ENCODE results near the gene GTF2B. TPM values are rescaled to one million over a fixed set of nuclear protein-coding genes. Genes with fewer than 3 reads are reported as not detected.
"Not testable (repeated sequence)": the region's sequence is repeated elsewhere in the genome, so short reads cannot be mapped to it uniquely, and the experiment has no call there.

Gene GTF2B
- total RNA-seq, 1 donor from 2014 or later: 27.5 TPM

- Mint-ChIP-seq H3K27ac (peak overlapping the region; percentile 98), H3K9me3 (no peaks in the 10 kb centered on the region), H3K36me3 (no peaks in the 10 kb centered on the region), H3K27me3 (no peaks in the 10 kb centered on the region), H3K4me3 (peak overlapping the region; percentile 99), H3K4me1 (ENCODE audit: unreplicated experiment) (peaks cover 18% of the 10 kb centered on the region)
- TF ChIP-seq CTCF (conservative IDR thresholded peaks at IDR 0.05): no peak
- no peak for DNase-seq (ENCODE audit: extremely low spot score, unreplicated experiment)
Measured at GRCh38 chr1:88891951-88892340, 579 bp upstream of the GTF2B start.

- Mint-ChIP-seq H3K27ac (peak overlapping the region; percentile 98), H3K4me3 (peak overlapping the region; percentile 99), H3K9me3 (no peaks in the 10 kb centered on the region), H3K36me3 (peaks cover 3% of the 10 kb centered on the region), H3K27me3 (no peaks in the 10 kb centered on the region), H3K4me1 (ENCODE audit: unreplicated experiment) (peaks cover 18% of the 10 kb centered on the region)
- DNase-seq (ENCODE audit: extremely low spot score, unreplicated experiment): no peak
- no peak for TF ChIP-seq CTCF (conservative IDR thresholded peaks at IDR 0.05)
Measured at GRCh38 chr1:88890791-88891317, 513 bp downstream of the GTF2B start.

GRCh38 chr1:88890131-88890530, 1.2 kb downstream of the GTF2B start:
- TF ChIP-seq CTCF (conservative IDR thresholded peaks at IDR 0.05): no peak
- no peaks in the 10 kb centered on the region for H3K27me3 Mint-ChIP-seq
- H3K4me3 Mint-ChIP-seq: peak overlapping the region; percentile 99
- H3K4me1 Mint-ChIP-seq (ENCODE audit: unreplicated experiment): peaks cover 18% of the 10 kb centered on the region
- H3K27ac Mint-ChIP-seq: peak overlapping the region; percentile 98
- no peak for DNase-seq (ENCODE audit: extremely low spot score, unreplicated experiment)
- H3K9me3 Mint-ChIP-seq: no peaks in the 10 kb centered on the region
- H3K36me3 Mint-ChIP-seq: peaks cover 3% of the 10 kb centered on the region

- peak overlapping the region; percentile 23 for H3K27ac Mint-ChIP-seq
- H3K4me3 Mint-ChIP-seq: peak overlapping the region; percentile 76
- peaks cover 3% of the 10 kb centered on the region for H3K36me3 Mint-ChIP-seq
- no peak for TF ChIP-seq CTCF (conservative IDR thresholded peaks at IDR 0.05)
- H3K27me3 Mint-ChIP-seq: no peaks in the 10 kb centered on the region
- no peak for DNase-seq (ENCODE audit: extremely low spot score, unreplicated experiment)
- peaks cover 18% of the 10 kb centered on the region for H3K4me1 Mint-ChIP-seq (ENCODE audit: unreplicated experiment)
- no peaks in the 10 kb centered on the region for H3K9me3 Mint-ChIP-seq
Measured at GRCh38 chr1:88888750-88889149, 2.6 kb downstream of the GTF2B start.

- Mint-ChIP-seq H3K27me3 (no peaks in the 10 kb centered on the region), H3K4me3 (no peak overlapping the region), H3K27ac (no peak overlapping the region), H3K36me3 (peaks cover 3% of the 10 kb centered on the region), H3K4me1 (ENCODE audit: unreplicated experiment) (peaks cover 22% of the 10 kb centered on the region), H3K9me3 (no peaks in the 10 kb centered on the region)
- TF ChIP-seq CTCF (conservative IDR thresholded peaks at IDR 0.05): no peak
- DNase-seq (ENCODE audit: extremely low spot score, unreplicated experiment): no peak
Measured at GRCh38 chr1:88885933-88886332, 5.4 kb downstream of the GTF2B start.

- peaks cover 3% of the 10 kb centered on the region for H3K36me3 Mint-ChIP-seq
- H3K9me3 Mint-ChIP-seq: no peaks in the 10 kb centered on the region
- H3K27me3 Mint-ChIP-seq: no peaks in the 10 kb centered on the region
- H3K4me1 Mint-ChIP-seq (ENCODE audit: unreplicated experiment): peaks cover 10% of the 10 kb centered on the region
- H3K4me3 Mint-ChIP-seq: no peak overlapping the region
- no peak for DNase-seq (ENCODE audit: extremely low spot score, unreplicated experiment)
- no peak for TF ChIP-seq CTCF (conservative IDR thresholded peaks at IDR 0.05)
- no peak overlapping the region for H3K27ac Mint-ChIP-seq
Measured at GRCh38 chr1:88883156-88883555, 8.2 kb downstream of the GTF2B start.

- H3K36me3 Mint-ChIP-seq; H3K27me3 Mint-ChIP-seq; DNase-seq (ENCODE audit: extremely low spot score, unreplicated experiment); H3K4me3 Mint-ChIP-seq; H3K27ac Mint-ChIP-seq; H3K9me3 Mint-ChIP-seq: not testable (repeated sequence)
- H3K4me1 Mint-ChIP-seq (ENCODE audit: unreplicated experiment): peaks cover 12% of the 10 kb centered on the region
Measured at GRCh38 chr1:88880717-88881116, 10.7 kb downstream of the GTF2B start.

All from type B pancreatic cell (in vitro differentiated cells).